Naive thymus-derived CD8-positive, alpha-beta T cell (primary cell): Measurements from ENCODE around the gene MYBBP1A. TPM values are rescaled to one million over a fixed set of nuclear protein-coding genes. Genes with fewer than 3 reads are reported as not detected.

Source experiments
- ATAC-seq, 2 donors: fragments of 150-1000 bp; cut with Tn5 transposase in 1 of 2; sonication (Bioruptor Pico), chemical (Tn5 transposase) in 1 of 2; 1 replicate in 1 of 2; 2 replicates in 1 of 2; pipeline ENCODE4 v1.10.0; 2021; ENCODE audit warnings: mild to moderate bottlenecking in 2 of 2, moderate library complexity in 2 of 2
- POLR2A ChIA-PET: fragments of 350-600 bp; sonication (Branson Sonifier 250); formaldehyde crosslinking; loops from one replicate; lab custom pipeline; 2021; ENCODE audit warnings: antibody characterized with exemption; lab: Charles Lee
- DNase-seq, 10 donors: peaks; one replicate each; pipeline versions ENCODE4 v3.0.0 to v3.0.0-alpha.2; 2020 to 2022
- H3K27ac Mint-ChIP-seq, 10 donors: one replicate each; pipeline ENCODE4 v1.8.0; 2020 to 2022; ENCODE audit warnings: mild to moderate bottlenecking in 10 of 10, mixed read lengths in 10 of 10, moderate library complexity in 4 of 10, inconsistent platforms in 1 of 10
- H3K27me3 Mint-ChIP-seq, 5 donors: one replicate each; pipeline ENCODE4 v1.8.0; 2021 to 2022; ENCODE audit warnings: mixed read lengths in 5 of 5
- H3K36me3 Mint-ChIP-seq, 3 donors: one replicate each; pipeline ENCODE4 v1.8.0; 2020 to 2022; ENCODE audit warnings: mixed read lengths in 3 of 3, mild to moderate bottlenecking in 2 of 3, inconsistent platforms in 1 of 3
- H3K4me1 Mint-ChIP-seq, 4 donors: one replicate each; pipeline ENCODE4 v1.8.0; 2021 to 2022; ENCODE audit warnings: mixed read lengths in 4 of 4
- H3K4me3 Mint-ChIP-seq, 10 donors: one replicate each; pipeline ENCODE4 v1.8.0; 2020 to 2022; ENCODE audit warnings: mild to moderate bottlenecking in 10 of 10, mixed read lengths in 10 of 10, moderate library complexity in 6 of 10, inconsistent platforms in 1 of 10
- H3K9me3 Mint-ChIP-seq, 9 donors: one replicate each; pipeline ENCODE4 v1.8.0; 2020 to 2022; ENCODE audit warnings: mixed read lengths in 9 of 9, mild to moderate bottlenecking in 3 of 9, inconsistent platforms in 1 of 9, moderate library complexity in 1 of 9
- polyA plus RNA-seq, 3 donors: library from polyadenylated mRNA; unstranded; fragments of 300-500 nt; fragmentation: Illumina TruSeq; gene quantifications; one replicate each; pipeline ENCODE4 v1.2.3, GENCODE V29; 2021
- total RNA-seq, 8 experiments: library from RNA in 2 of 8; stranded (reverse) in 2 of 8; gene quantifications; one replicate each; pipeline ENCODE4 v1.2.3 and lab custom pipeline; 2021 to 2026

MYBBP1A gene
- total and polyA plus RNA-seq, 5 experiments from 2014 or later, result 14.0 to 88.6 (median 45.7) TPM

DNA sequence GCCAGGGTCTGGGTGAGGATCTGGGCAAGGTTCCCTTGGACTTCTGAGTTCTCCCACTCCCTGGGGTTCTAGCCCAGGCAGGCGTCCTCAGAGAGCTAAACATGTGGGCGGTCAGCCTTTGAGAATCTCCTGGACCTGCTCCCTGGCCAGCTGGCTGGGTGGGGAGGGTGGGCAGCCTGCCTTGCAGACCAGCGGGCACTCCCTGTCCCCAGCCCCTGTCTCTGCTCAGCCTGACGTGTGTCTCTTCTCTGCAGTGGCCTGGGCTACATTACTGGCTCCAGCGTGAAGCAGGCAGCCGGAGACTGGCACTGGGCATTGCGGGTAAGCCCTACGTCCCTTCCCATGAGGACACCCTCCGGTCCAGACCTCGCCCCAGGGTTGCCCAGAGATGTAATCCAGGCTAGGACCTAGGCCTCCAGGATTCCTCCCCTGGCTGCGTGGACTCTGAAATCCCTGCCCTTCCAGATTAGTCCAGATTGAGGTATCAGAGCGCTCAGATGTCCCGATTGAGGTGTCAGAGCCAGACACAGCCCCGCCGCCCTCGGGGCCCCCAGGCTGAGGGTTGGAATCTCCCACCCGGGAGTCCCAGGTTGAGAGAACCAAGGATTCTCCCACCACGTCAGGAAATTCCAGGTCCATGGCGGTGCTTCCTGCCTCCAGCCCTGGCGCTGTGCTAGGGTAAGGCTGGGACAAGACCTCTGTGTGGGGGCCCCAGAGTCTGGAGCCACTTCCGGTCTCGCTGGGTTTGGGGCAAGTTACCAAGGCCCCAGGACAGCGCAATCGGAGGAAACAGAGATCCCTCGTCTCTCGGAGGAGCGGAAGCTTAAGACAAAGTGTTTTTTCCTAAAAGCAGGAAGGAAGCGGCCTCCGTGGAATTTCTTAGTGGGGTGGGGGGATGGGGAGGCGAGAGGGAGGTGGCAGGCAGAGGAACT, 24.1 kb downstream of the MYBBP1A start:
- peaks cover 2 to 12% (median 9%) of the 10 kb centered on the region in 5 donors for H3K27me3 Mint-ChIP-seq
- H3K9me3 Mint-ChIP-seq, result no peaks in the 10 kb centered on the region
- POLR2A ChIA-PET, result no interaction called here
- DNase-seq (no peak), ATAC-seq (no peak)
- H3K36me3 Mint-ChIP-seq, result no peaks in the 10 kb centered on the region
- H3K4me3 Mint-ChIP-seq, result no peak overlapping the region
- H3K27ac Mint-ChIP-seq, result peak overlapping the region in 1 of 10 donors; percentile 7
- H3K4me1 Mint-ChIP-seq, result peaks cover 0 to 12% (median 10%) of the 10 kb centered on the region in 4 donors

DNA sequence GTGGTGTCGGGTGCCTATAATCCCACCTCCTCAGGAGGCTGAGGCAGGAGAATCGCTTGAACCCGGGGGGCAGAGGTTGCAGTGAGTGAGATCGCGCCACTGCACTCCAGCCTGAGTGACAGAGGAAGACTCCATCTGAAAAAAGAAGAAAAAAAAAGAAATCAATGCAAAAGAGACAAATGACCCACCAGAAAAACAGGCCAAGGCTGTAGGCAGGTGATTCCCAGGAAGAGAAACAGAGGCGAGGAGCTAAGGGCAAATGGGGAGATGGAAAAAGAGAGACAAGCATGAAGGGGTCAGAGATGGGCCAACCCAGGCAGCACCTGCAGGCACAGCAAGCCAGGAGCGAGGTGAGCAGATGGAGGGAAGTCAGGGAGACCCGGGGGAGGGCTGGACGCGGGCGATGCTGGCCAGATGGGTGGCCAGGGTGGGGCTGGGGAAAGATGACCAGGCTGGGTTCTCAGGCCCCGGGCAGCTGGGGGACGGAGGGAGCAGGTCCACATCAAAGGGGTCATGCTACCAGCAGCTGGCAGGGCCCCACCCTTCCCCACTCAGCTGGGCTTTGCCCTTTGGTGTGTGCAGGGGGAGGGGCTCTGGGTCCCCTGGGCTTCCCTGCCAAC, 25.5 kb downstream of the MYBBP1A start:
- peak overlapping the region in 3 of 10 donors; percentile 24 to 84 (median 40) for H3K27ac Mint-ChIP-seq
- POLR2A ChIA-PET, result no interaction called here
- peaks cover 2 to 12% (median 9%) of the 10 kb centered on the region in 5 donors for H3K27me3 Mint-ChIP-seq
- peaks cover 0 to 12% (median 7%) of the 10 kb centered on the region in 4 donors for H3K4me1 Mint-ChIP-seq
- ATAC-seq, result no peak
- no peak overlapping the region for H3K4me3 Mint-ChIP-seq
- no peaks in the 10 kb centered on the region for H3K36me3 Mint-ChIP-seq
- no peak for DNase-seq
- H3K9me3 Mint-ChIP-seq, result no peaks in the 10 kb centered on the region

DNA sequence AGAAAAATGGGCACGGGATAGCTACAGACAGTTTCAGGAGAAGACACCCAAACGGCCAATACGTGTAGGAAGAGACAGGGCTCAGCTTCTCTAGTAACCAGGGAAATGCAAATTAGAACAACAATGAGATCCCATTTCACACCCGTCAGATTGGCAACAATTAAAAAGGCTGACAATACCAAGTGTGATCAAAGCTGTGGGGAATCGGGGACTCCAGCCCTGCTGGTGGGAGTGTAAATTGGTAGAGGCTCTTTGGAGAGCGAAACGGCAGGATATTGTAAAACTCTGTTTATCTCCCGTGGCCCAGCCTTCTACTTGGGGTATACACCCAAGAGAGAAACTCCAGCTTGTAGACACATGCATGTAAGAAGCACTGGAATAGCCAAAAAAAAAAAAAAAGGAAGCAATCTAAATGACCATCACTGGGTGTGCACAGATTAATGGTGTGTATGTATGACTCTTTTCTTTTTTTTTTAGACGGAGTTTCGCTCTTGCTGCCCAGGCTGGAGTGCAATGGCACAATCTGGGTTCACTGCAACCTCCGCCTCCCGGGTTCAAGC, 27.5 kb downstream of the MYBBP1A start:
- Mint-ChIP-seq H3K4me1 (peaks cover 0 to 5% (median 1%) of the 10 kb centered on the region in 4 donors), H3K9me3 (no peaks in the 10 kb centered on the region), H3K27ac (peak overlapping the region in 1 of 10 donors; percentile 35), H3K36me3 (no peaks in the 10 kb centered on the region), H3K27me3 (peaks cover 2 to 12% (median 9%) of the 10 kb centered on the region in 5 donors), H3K4me3 (no peak overlapping the region)
- DNase-seq (no peak), ATAC-seq (no peak)
- POLR2A ChIA-PET, result interaction anchor here (0.7 kb wide), 2 partner anchors 18 to 186 kb away, joined by 3 to 5 read pairs; no protein-coding TSS in a partner anchor

DNA sequence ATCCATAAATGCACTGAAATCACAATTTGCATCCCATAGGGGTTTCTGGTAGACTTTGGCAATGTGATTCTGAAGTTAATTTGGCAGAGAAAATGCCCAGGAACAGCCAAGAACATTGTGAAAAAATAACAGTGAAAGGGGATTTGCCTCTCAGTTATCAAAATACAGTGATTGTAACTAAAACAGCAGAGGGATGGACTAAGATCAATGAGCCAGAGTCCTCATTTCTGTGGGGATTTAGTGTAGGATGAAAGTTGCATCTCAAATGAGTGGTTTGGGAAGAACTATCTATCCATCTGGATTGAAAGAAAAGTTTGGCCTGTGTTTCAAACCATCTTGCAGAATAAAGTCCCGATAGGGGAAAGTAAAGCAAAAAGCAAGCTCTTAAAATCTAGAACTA, 28.1 kb downstream of the MYBBP1A start:
- ATAC-seq, result no peak
- no peaks in the 10 kb centered on the region for H3K9me3 Mint-ChIP-seq
- H3K27ac Mint-ChIP-seq, result peak overlapping the region in 1 of 10 donors; percentile 35
- peaks cover 0 to 2% (median under 1%) of the 10 kb centered on the region in 4 donors for H3K4me1 Mint-ChIP-seq
- H3K36me3 Mint-ChIP-seq, result no peaks in the 10 kb centered on the region
- peaks cover 2 to 9% (median 7%) of the 10 kb centered on the region in 5 donors for H3K27me3 Mint-ChIP-seq
- H3K4me3 Mint-ChIP-seq, result no peak overlapping the region
- no peak for DNase-seq
- POLR2A ChIA-PET, result interaction anchor here (0.7 kb wide), 2 partner anchors 18 to 187 kb away, joined by 3 to 5 read pairs; no protein-coding TSS in a partner anchor

- Mint-ChIP-seq H3K4me3 (peak overlapping the region in 1 of 10 donors; percentile 15), H3K27ac (no peak overlapping the region), H3K4me1 (peaks cover 0 to 2% (median under 1%) of the 10 kb centered on the region in 4 donors), H3K27me3 (peaks cover 2 to 9% (median 4%) of the 10 kb centered on the region in 5 donors), H3K9me3 (no peaks in the 10 kb centered on the region), H3K36me3 (no peaks in the 10 kb centered on the region)
- POLR2A ChIA-PET, result interaction anchor here (1.2 kb wide), 1 partner anchor 44 kb away, joined by 3 read pairs; no protein-coding TSS in a partner anchor
- ATAC-seq (no peak), DNase-seq (no peak)
Measured at GRCh38 chr17:4525691-4526397, 29.3 kb downstream of the MYBBP1A start.

DNA sequence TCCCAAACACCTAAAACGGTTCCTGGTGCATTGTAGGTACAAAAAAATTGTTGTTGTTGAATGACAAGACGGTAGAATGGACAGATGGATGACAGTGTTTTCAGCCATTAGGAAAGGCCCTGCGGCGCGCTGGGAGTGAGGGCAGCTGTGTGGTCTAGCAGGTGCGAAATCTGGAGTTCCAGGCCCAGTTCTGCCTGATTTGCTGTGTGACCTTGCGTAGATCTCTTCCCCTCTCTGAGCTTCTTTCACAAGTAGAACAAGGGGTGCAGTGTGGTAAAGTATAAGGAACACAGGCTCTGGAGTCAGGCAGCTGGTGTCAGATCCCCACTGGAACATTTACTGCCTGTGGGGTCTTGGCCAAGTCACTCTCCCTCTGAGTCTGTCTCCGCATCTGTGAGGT, 31.2 kb downstream of the MYBBP1A start:
- POLR2A ChIA-PET, result no interaction called here
- Mint-ChIP-seq H3K27ac (no peak overlapping the region), H3K36me3 (no peaks in the 10 kb centered on the region), H3K27me3 (peaks cover 0 to 1% (median 0%) of the 10 kb centered on the region in 5 donors), H3K4me3 (no peak overlapping the region), H3K9me3 (no peaks in the 10 kb centered on the region), H3K4me1 (no peaks in the 10 kb centered on the region)
- no peak for DNase-seq
- no peak for ATAC-seq

DNA sequence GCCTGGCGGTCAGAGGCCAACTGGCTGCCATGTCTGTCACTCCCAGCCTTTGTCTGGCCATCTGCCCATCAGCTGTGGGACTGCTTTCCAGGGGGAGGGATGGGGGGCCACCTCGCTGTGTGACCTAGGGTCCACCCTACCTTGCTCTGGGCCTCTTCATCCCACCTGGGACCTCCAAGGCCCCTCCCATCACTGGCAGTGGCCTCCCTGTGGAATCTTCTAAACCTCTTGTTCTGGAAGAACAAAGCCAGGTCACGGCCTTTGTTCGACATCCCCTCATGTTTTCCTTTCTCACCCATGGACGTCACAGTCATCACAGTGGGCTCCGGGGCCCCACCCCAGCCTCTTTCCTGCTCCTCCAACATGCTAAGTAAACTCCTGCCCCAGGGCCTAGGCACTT, 32.5 kb downstream of the MYBBP1A start:
- POLR2A ChIA-PET, result interaction anchor here (1.5 kb wide), 1 partner anchor 23 kb away, joined by 3 read pairs; no protein-coding TSS in a partner anchor
- ATAC-seq (no peak), DNase-seq (no peak)
- Mint-ChIP-seq H3K4me3 (no peak overlapping the region), H3K4me1 (no peaks in the 10 kb centered on the region), H3K27me3 (peaks cover 0 to 1% (median 0%) of the 10 kb centered on the region in 5 donors), H3K36me3 (no peaks in the 10 kb centered on the region), H3K9me3 (no peaks in the 10 kb centered on the region), H3K27ac (peak overlapping the region in 1 of 10 donors; percentile 89)

- ATAC-seq (no peak), DNase-seq (no peak)
- H3K4me3 Mint-ChIP-seq, result no peak overlapping the region
- no peaks in the 10 kb centered on the region for H3K9me3 Mint-ChIP-seq
- no peaks in the 10 kb centered on the region for H3K4me1 Mint-ChIP-seq
- H3K27ac Mint-ChIP-seq, result no peak overlapping the region
- H3K36me3 Mint-ChIP-seq, result no peaks in the 10 kb centered on the region
- POLR2A ChIA-PET, result no interaction called here
- peaks cover 0 to 1% (median 0%) of the 10 kb centered on the region in 5 donors for H3K27me3 Mint-ChIP-seq
Measured at GRCh38 chr17:4520894-4521600, 34.1 kb downstream of the MYBBP1A start.

DNA sequence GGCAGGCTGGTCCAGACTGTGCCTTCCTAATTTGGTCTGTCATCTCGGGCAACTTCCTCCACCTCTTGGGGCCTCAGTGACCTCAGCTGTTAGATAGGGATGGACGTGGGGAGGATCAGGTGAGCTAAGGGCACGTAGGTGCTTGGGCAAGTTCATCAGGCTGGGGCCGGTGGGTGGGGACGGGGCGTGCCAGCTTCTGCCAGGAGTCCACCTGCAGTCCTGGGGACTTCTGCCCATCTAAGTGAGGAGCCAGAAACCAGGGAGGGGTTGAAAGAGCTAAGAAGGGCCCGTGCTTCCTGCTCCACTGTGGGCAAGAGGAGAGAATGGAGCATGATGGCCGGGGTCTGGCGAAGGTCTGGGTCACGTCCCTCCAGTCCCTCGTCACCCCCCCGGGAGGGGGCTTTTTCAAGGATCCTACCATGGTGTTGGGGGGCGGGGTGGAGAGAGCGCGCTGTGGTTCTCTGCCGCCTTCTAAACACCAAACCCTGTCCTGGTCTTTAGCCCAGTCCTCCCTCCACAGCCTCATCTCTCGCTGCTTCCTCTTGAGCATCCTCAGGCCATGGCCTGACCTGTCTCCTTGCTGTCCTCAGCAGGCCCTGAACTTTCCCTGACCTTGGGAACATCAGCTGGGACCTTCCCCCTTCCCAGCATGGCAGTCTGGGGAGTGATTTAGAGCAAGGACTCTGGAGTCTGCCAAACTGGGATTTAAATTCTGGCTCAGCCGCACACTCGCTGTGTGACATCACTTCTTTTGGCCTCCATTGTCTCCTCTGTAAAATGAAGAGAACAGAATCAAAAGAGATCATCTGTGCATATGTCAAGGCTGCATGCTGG, 34.9 kb downstream of the MYBBP1A start:
- DNase-seq (no peak), ATAC-seq (no peak)
- Mint-ChIP-seq H3K9me3 (no peaks in the 10 kb centered on the region), H3K4me3 (no peak overlapping the region), H3K4me1 (no peaks in the 10 kb centered on the region), H3K27me3 (peaks cover 0 to 1% (median 0%) of the 10 kb centered on the region in 5 donors), H3K27ac (peak overlapping the region in 1 of 10 donors; percentile 29), H3K36me3 (no peaks in the 10 kb centered on the region)
- POLR2A ChIA-PET, result no interaction called here

DNA sequence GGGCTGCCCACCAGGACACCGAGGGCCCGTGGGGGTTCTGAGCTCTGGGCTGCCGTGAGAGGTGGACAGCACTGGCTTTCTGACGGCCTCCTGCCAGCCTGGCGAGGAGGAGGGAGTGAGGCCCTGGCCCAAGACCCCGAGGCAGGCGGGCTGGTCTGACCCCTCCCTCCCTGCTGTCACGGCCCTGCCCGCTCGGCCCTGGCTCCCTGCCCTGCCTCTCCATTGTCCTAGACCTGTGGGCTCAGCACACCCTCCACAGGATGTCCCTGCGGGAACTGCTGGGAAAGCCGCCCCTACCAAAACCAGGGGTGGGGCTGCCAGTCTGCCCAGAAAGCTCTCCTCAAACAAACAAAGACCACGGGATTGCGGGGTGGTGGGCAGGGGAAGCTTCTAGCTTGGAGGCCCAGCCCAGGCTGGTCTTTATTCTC, 35.8 kb downstream of the MYBBP1A start:
- no peak for ATAC-seq
- H3K4me3 Mint-ChIP-seq, result no peak overlapping the region
- POLR2A ChIA-PET, result no interaction called here
- H3K27ac Mint-ChIP-seq, result no peak overlapping the region
- peaks cover 0 to 1% (median 0%) of the 10 kb centered on the region in 5 donors for H3K27me3 Mint-ChIP-seq
- H3K36me3 Mint-ChIP-seq, result no peaks in the 10 kb centered on the region
- DNase-seq, result no peak
- no peaks in the 10 kb centered on the region for H3K4me1 Mint-ChIP-seq
- H3K9me3 Mint-ChIP-seq, result no peaks in the 10 kb centered on the region

DNA sequence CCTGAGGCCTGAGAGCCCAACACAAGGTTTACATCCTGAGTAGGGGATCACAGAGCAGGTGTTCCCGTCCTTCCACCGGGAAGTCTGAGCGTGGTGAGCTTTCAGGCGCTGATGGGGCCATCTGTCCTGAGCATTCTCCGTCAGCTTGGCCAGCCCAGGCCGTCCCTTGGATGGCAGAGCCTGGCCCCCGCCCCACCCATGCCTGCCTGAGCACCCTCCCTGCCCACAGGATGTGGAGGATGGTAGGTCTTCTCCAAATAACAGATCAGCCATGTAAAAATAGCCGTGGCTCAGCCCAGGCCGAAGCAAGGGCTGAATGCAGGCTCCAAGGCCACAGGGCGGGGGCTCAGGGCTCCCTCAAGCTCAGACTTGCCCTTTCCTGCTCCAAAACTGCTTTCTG, 36.3 kb downstream of the MYBBP1A start:
- ATAC-seq (no peak), DNase-seq (no peak)
- H3K27ac Mint-ChIP-seq, result no peak overlapping the region
- H3K4me3 Mint-ChIP-seq, result no peak overlapping the region
- POLR2A ChIA-PET, result no interaction called here
- H3K36me3 Mint-ChIP-seq, result no peaks in the 10 kb centered on the region
- H3K9me3 Mint-ChIP-seq, result no peaks in the 10 kb centered on the region
- H3K27me3 Mint-ChIP-seq, result peaks cover 0 to 1% (median 0%) of the 10 kb centered on the region in 5 donors
- H3K4me1 Mint-ChIP-seq, result no peaks in the 10 kb centered on the region
